Measurements from ENCODE around the gene HMBS. TPM values are rescaled to one million over a fixed set of nuclear protein-coding genes. Genes with fewer than 3 reads are reported as not detected.
A peak's percentile ranks its signal among the peaks of the same experiment; 100 is the strongest.

HMBS gene
- total and polyA plus RNA-seq, 2 of the 8 experiments (the other 6 are each of a cell fraction or from before 2014, with no cell fraction given) = 69.3 to 109 TPM

DNA sequence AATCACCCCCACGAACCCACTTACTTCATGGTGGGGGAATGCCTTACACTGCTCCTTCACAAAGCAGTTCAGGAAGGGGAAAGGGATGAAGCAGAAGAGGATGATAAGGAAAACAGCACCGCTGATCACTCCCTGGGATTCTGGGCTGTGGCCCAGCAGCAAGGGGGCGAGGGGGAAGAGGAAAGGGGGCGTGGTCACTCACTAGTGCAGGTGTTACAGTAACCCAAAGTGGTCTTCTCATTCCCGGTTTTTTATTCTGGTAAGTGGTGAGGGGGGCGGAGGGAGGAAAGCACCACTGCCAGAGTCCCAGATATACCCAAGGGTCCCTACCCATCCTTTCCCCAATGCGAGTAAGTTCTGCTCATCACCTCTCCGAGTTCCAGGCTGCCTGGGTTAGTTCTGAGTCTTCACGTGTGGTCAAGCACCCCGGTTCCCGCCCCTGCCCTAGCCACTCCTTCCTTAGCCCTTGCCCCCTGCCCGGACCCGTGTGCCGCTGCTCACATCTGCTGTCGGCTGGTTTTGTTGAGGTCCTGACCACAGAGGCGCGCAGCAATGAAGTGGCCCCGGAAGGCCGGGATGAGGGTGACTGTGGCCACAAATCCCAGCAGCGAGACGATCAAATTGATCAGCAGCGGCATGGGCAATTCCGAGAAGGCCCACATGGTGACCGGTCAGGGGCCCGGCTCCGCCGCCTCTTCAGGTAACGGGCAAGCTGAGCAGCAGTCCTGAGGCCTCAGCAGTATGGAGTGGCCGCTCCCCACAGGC lies 16.5 kb downstream of the HMBS start:
- H3K9ac ChIP-seq (replicated peaks in 1 of 4; ENCODE audit: extremely low read depth in 1 of 4, low read depth in 3 of 4, low read length in 3 of 4) = peak overlapping the region; percentile 71 to 92 (median 88)
- CTCF ChIA-PET (ENCODE audit: partially characterized antibody) = interaction anchor here (1.2 to 1.7 kb wide), 5 partner anchors 11 to 222 kb away, joined by 3 to 9 read pairs (median 4); no protein-coding TSS in a partner anchor
- TF ChIP-seq SIN3A (conservative IDR thresholded peaks at IDR 0.05 in 1 of 2, IDR thresholded peaks at IDR 0.05 in 1 of 2; ENCODE audit: low read depth in 1 of 2, low read length in 2 of 2) (peak; percentile 13 to 42; a peak in 2 of 4 replicates), CREB1 (IDR thresholded peaks at IDR 0.05) (no peak), EP300 (IDR thresholded peaks at IDR 0.05; ENCODE audit: borderline replicate concordance in 1 of 2, low read depth in 2 of 2, low read length in 2 of 2) (no peak), SIRT6 (IDR thresholded peaks at IDR 0.05; ENCODE audit: low read length) (no peak), RAD21 (IDR thresholded peaks at IDR 0.05 in 1 of 2, conservative IDR thresholded peaks at IDR 0.05 in 1 of 2; ENCODE audit: low read depth in 2 of 2, low read length in 2 of 2) (no peak), NRF1 (IDR thresholded peaks at IDR 0.05; ENCODE audit: low read depth, low read length) (no peak), KDM5A (IDR thresholded peaks at IDR 0.05; ENCODE audit: low read length) (peak; percentile 53; the same call in 1 of the 2 replicates), HDAC2 (IDR thresholded peaks at IDR 0.05; ENCODE audit: borderline replicate concordance in 1 of 2, low read depth in 2 of 2, low read length in 2 of 2) (no peak), TAF1 (IDR thresholded peaks at IDR 0.05; ENCODE audit: low read depth, low read length) (peak; percentile 61; the same call in 1 of the 2 replicates), POLR2A (IDR thresholded peaks at IDR 0.05; ENCODE audit: control extremely low read depth in 1 of 2, low read depth in 2 of 2, low read length in 2 of 2) (no peak; a peak in 1 of 3 replicates), POLR2AphosphoS5 (IDR thresholded peaks at IDR 0.05; ENCODE audit: low read depth, low read length) (no peak; the same call in 1 of the 2 replicates)

More for the DNA sequence above, 16.5 kb downstream of the HMBS start:
- H3K56ac ChIP-seq (replicated peaks; ENCODE audit: insufficient read length, low read depth, low read length) = peak overlapping the region; percentile 35
- no peak overlapping the region for H3K18ac ChIP-seq (ENCODE audit: extremely low read depth, low read length)
- no peak overlapping the region for H3K14ac ChIP-seq (ENCODE audit: insufficient read length)
- 2% methylated on average over 29 of the region's 29 CpGs; no CpG with 5 or more reads in 1 of the 2 experiments for WGBS, 2 experiments (ENCODE audit: extremely low coverage in 1 of 2, insufficient coverage in 1 of 2, insufficient read length in 1 of 2, insufficient replicate concordance in 2 of 2, low coverage in 1 of 2, low lambda C conversion rate in 2 of 2, missing lambda C conversion rate in 1 of 2)
- peak overlapping the region; percentile 69 for H4K91ac ChIP-seq (replicated peaks; ENCODE audit: insufficient read length, low read length)
- H3K79me1 ChIP-seq (ENCODE audit: low read depth, low read length) = peaks cover 7% of the 10 kb centered on the region
- peak overlapping the region; percentile 44 for H4K5ac ChIP-seq (ENCODE audit: insufficient read length, low read depth, low read length)
- peak overlapping the region; percentile 96 for H2BK5ac ChIP-seq (ENCODE audit: low read depth, low read length)
- H3K79me2 ChIP-seq (ENCODE audit: control insufficient read depth in 1 of 2, insufficient read depth in 2 of 2, low read length in 2 of 2) = peaks cover 0 to 12% of the 10 kb centered on the region in 2 experiments; a peak in 2 of 4 replicates
- H2AK5ac ChIP-seq (ENCODE audit: low read depth, low read length) = peak overlapping the region; percentile 99; the same call in 1 of the 2 replicates
- H3K36me3 ChIP-seq (ENCODE audit: control insufficient read depth in 2 of 4, insufficient read depth in 4 of 4, low read length in 3 of 4) = peaks cover 5 to 24% (median 16%) of the 10 kb centered on the region in 4 experiments; a peak in 6 of 8 replicates
- peaks cover 17% of the 10 kb centered on the region for H3K23me2 ChIP-seq (ENCODE audit: low read depth, low read length)
- H2BK12ac ChIP-seq (ENCODE audit: low read depth, low read length) = no peak overlapping the region; the same call in none of the 2 replicates
- no peak overlapping the region for H2AFZ ChIP-seq (ENCODE audit: low read length)
- FAIRE-seq = no peak
- peaks cover 0 to 2% of the 10 kb centered on the region in 2 experiments for H4K20me1 ChIP-seq (replicated peaks in 1 of 2; ENCODE audit: control insufficient read depth in 1 of 2, insufficient read depth in 2 of 2, low read length in 2 of 2)
- peak overlapping the region; percentile 92 to 98 for H3K4me2 ChIP-seq (ENCODE audit: insufficient read depth in 1 of 2, low read depth in 2 of 2, low read length in 2 of 2)
- H3K9me3 ChIP-seq (ENCODE audit: insufficient read depth in 2 of 2, low read depth in 1 of 2, low read length in 1 of 2) = no peaks in the 10 kb centered on the region
- H3K27ac ChIP-seq (ENCODE audit: low read depth, low read length) = peak overlapping the region; percentile 99
- H3K4me1 ChIP-seq (replicated peaks in 1 of 4; ENCODE audit: control insufficient read depth in 3 of 4, insufficient read depth in 4 of 4, low read length in 3 of 4) = peaks cover 3 to 15% (median 5%) of the 10 kb centered on the region in 4 experiments; a peak in 6 of 7 replicates
- no peaks in the 10 kb centered on the region for H3K27me3 ChIP-seq (replicated peaks in 1 of 4; ENCODE audit: control insufficient read depth in 3 of 4, extremely low read depth in 1 of 4, insufficient read depth in 3 of 4, low read length in 3 of 4)
- H2BK20ac ChIP-seq (ENCODE audit: low read length) = no peak overlapping the region
- no peak overlapping the region for H2BK15ac ChIP-seq (ENCODE audit: low read length)
- peak overlapping the region; percentile 66 to 97 (median 90) for H3K4me3 ChIP-seq (ENCODE audit: extremely low read depth in 1 of 4, insufficient read depth in 2 of 4, low read depth in 3 of 4, low read length in 4 of 4)
- no peak overlapping the region for H3K23ac ChIP-seq (ENCODE audit: insufficient read length)
- H3K4ac ChIP-seq (replicated peaks; ENCODE audit: insufficient read length, low read depth, low read length) = peak overlapping the region; percentile 5
- peak overlapping the region; percentile 60 for H4K8ac ChIP-seq (ENCODE audit: extremely low read depth, insufficient read depth, low read length)
- DNase-seq (ENCODE audit: low read depth in 1 of 2, low spot score in 2 of 2) = peak in 1 of 2 experiments; percentile 85
- POLR2A ChIA-PET (ENCODE audit: partially characterized antibody) = interaction anchor here (0.9 to 2.1 kb wide), 17 partner anchors 8 to 275 kb away, joined by 3 to 17 read pairs (median 5); partner anchors contain the start of genes HINFP, RPS25, SLC37A4 and TRAPPC4
- H2BK120ac ChIP-seq (replicated peaks; ENCODE audit: low read depth, low read length) = no peak overlapping the region
